GM23248 (cell line): ENCODE results near the gene IZUMO1R.

Experiments
- EZH2 ChIP-seq: fragments of 200-600 bp; sonication (generic); IDR thresholded peaks from 2 replicates; pipeline ENCODE4 v1.6.1; 2018; ENCODE audit warnings: antibody characterized with exemption, mild to moderate bottlenecking; ENCODE audit not compliant: insufficient read depth, poor library complexity, severe bottlenecking
- EZH2phosphoT487 ChIP-seq: fragments of 200-600 bp; sonication (generic); IDR thresholded peaks from 2 replicates; pipeline ENCODE4 v1.6.1; 2018; ENCODE audit warnings: antibody characterized with exemption, moderate library complexity, mild to moderate bottlenecking, low read depth; ENCODE audit not compliant: insufficient read depth

GRCh38 chr11:94332814-94333213, 28.4 kb downstream of the IZUMO1R start:
- TF ChIP-seq EZH2 (no peak), EZH2phosphoT487 (no peak)
